Hematopoietic multipotent progenitor cell treated with erythropoietin and hydrocortisone succinate and interleukin-3 and kit ligand, for 4 days (in vitro differentiated cells): ENCODE measurements around the gene SARS1.
"Not testable (repeated sequence)": the region's sequence is repeated elsewhere in the genome, so short reads cannot be mapped to it uniquely, and the experiment has no call there.

ENCODE experiments used
- DNase-seq: peaks from one replicate; pipeline ENCODE4 v3.0.0-alpha.2; 2015

Gene SARS1

GRCh38 chr1:109213824-109214693 is at the start of gene SARS1:
TSS of gene SARS1 (plus strand) at chr1:109213918. CDS start at chr1:109213993, 75 bp downstream.
- peak; percentile 94 for DNase-seq

- DNase-seq: no peak
Observed at GRCh38 chr1:109164538-109164937, 49.2 kb upstream of the SARS1 start.

- peak; percentile 36 for DNase-seq
Observed at GRCh38 chr1:109167001-109167506, 46.7 kb upstream of the SARS1 start.

GRCh38 chr1:109170035-109170764 is 43.5 kb upstream of the SARS1 start:
- DNase-seq: no peak

- DNase-seq: no peak
Observed at GRCh38 chr1:109171646-109172045, 42.1 kb upstream of the SARS1 start.

GRCh38 chr1:109176349-109176748 is 37.4 kb upstream of the SARS1 start:
- DNase-seq: not testable (repeated sequence)

GRCh38 chr1:109180715-109181084 is 33.0 kb upstream of the SARS1 start:
- not testable (repeated sequence) for DNase-seq

GRCh38 chr1:109181085-109181806 is 32.5 kb upstream of the SARS1 start:
- peak; percentile 45 for DNase-seq

- DNase-seq: no peak
Observed at GRCh38 chr1:109181807-109182163, 31.9 kb upstream of the SARS1 start.

GRCh38 chr1:109183058-109183738 is 30.5 kb upstream of the SARS1 start:
- no peak for DNase-seq

- no peak for DNase-seq
Observed at GRCh38 chr1:109184687-109185086, 29.0 kb upstream of the SARS1 start.

GRCh38 chr1:109185357-109185756 is 28.4 kb upstream of the SARS1 start:
- DNase-seq: no peak

GRCh38 chr1:109185990-109186732 is 27.6 kb upstream of the SARS1 start:
- DNase-seq: no peak

GRCh38 chr1:109186733-109187086 is 27.0 kb upstream of the SARS1 start:
- DNase-seq: no peak

- no peak for DNase-seq
Observed at GRCh38 chr1:109187127-109187526, 26.6 kb upstream of the SARS1 start.

GRCh38 chr1:109188200-109188599 is 25.5 kb upstream of the SARS1 start:
- DNase-seq: no peak

GRCh38 chr1:109188781-109189180 is 24.9 kb upstream of the SARS1 start:
- no peak for DNase-seq

- DNase-seq: peak; percentile 16
Observed at GRCh38 chr1:109190189-109190588, 23.5 kb upstream of the SARS1 start.

GRCh38 chr1:109191377-109191776 is 22.3 kb upstream of the SARS1 start:
- peak; percentile 30 for DNase-seq

- DNase-seq: no peak
Observed at GRCh38 chr1:109191891-109192290, 21.8 kb upstream of the SARS1 start.

- DNase-seq: no peak
Observed at GRCh38 chr1:109192433-109192832, 21.3 kb upstream of the SARS1 start.
